Breast epithelium (tissue), 3 donors: ENCODE data around the gene BNC1.

ENCODE experiments used
- CTCF ChIP-seq, 3 donors: fragments of 450-650 bp; IDR thresholded peaks; one replicate each; pipeline ENCODE4 v1.5.1; 2016 to 2017; ENCODE audit warnings: antibody characterized with exemption in 3 of 3, mild to moderate bottlenecking in 3 of 3, moderate library complexity in 3 of 3
- POLR2A ChIP-seq: fragments of 450-650 bp; IDR thresholded peaks from one replicate; pipeline ENCODE4 v1.6.1; 2016; ENCODE audit warnings: antibody characterized with exemption, mild to moderate bottlenecking, moderate library complexity
- POLR2AphosphoS5 ChIP-seq, 3 donors: sonication (generic); formaldehyde crosslinking; IDR thresholded peaks; one replicate each; pipeline ENCODE4 v1.6.1; 2017; ENCODE audit warnings: antibody characterized with exemption in 3 of 3

- no peak for TF ChIP-seq POLR2A
- TF ChIP-seq CTCF (IDR thresholded peaks at IDR 0.05): no peak
- TF ChIP-seq POLR2AphosphoS5 (IDR thresholded peaks at IDR 0.05): no peak
Observed at GRCh38 chr15:83300826-83301225, 16.4 kb upstream of the BNC1 start.
